Osteoblast (primary cell): ENCODE data around the gene DPH5. TPM values are rescaled to one million over a fixed set of nuclear protein-coding genes. Genes with fewer than 3 reads are reported as not detected.

Source experiments
- DNase-seq: peaks from one replicate; pipeline ENCODE4 v3.0.0; 2011; ENCODE audit warnings: low spot score, mixed read lengths; ENCODE audit not compliant: insufficient read length; ENCODE audit errors: missing footprints
- H2AFZ ChIP-seq: 2 replicates; pipeline ENCODE4 v1.6.0; 2011; ENCODE audit warnings: mild to moderate bottlenecking, low read length
- H3K27ac ChIP-seq: 2 replicates; pipeline ENCODE4 v1.5.1; 2011; ENCODE audit warnings: mild to moderate bottlenecking, low read depth, low read length, moderate library complexity
- H3K27me3 ChIP-seq: 2 replicates; pipeline ENCODE4 v1.6.0; 2012; ENCODE audit warnings: mild to moderate bottlenecking, control low read depth, inconsistent platforms, low read length, moderate library complexity; ENCODE audit not compliant: insufficient read depth
- H3K36me3 ChIP-seq: 2 replicates; pipeline ENCODE4 v1.5.1; 2011; ENCODE audit warnings: mild to moderate bottlenecking, low read length, control low read depth, moderate library complexity; ENCODE audit not compliant: insufficient read depth
- H3K4me1 ChIP-seq: 2 replicates; pipeline ENCODE4 v1.5.1; 2011; ENCODE audit warnings: mild to moderate bottlenecking, low read length, control low read depth, moderate library complexity; ENCODE audit not compliant: insufficient read depth
- H3K4me2 ChIP-seq: 2 replicates; pipeline ENCODE4 v1.6.0; 2011; ENCODE audit warnings: mild to moderate bottlenecking, low read length; ENCODE audit not compliant: insufficient read depth
- H3K4me3 ChIP-seq: fragments of 200-600 bp; sonication (generic); 3 replicates; pipeline ENCODE4 v1.5.1; 2012; ENCODE audit warnings: mild to moderate bottlenecking, low read length, inconsistent platforms; ENCODE audit not compliant: insufficient read depth
- H3K79me2 ChIP-seq: 2 replicates; pipeline ENCODE4 v1.6.0; 2012; ENCODE audit warnings: mild to moderate bottlenecking, low read length, control low read depth, inconsistent platforms; ENCODE audit not compliant: insufficient read depth
- H3K9me3 ChIP-seq: 2 replicates; pipeline ENCODE4 v1.5.1; 2011; ENCODE audit warnings: low read depth, low read length, control low read depth
- H4K20me1 ChIP-seq: 2 replicates; pipeline ENCODE4 v1.6.0; 2012; ENCODE audit warnings: mild to moderate bottlenecking, low read length, control low read depth; ENCODE audit not compliant: insufficient read depth
- CTCF ChIP-seq: IDR thresholded peaks from 2 replicates; pipeline ENCODE4 v1.5.1; 2011; ENCODE audit warnings: mild to moderate bottlenecking, low read depth, low read length, moderate library complexity; ENCODE audit errors: extremely low read depth
- total RNA-seq: library from RNA; depleted of rRNA; stranded (reverse); fragments of >200 nt; gene quantifications from 2 replicates; pipeline ENCODE4 v1.2.3, GENCODE V29; 2012

Gene DPH5
- total RNA-seq, 1 donor = 33.3 TPM

- Histone ChIP-seq H3K9me3 (no peaks in the 10 kb centered on the region), H3K36me3 (peaks cover 16% of the 10 kb centered on the region), H3K4me1 (no peaks in the 10 kb centered on the region), H3K4me2 (no peak overlapping the region), H3K27me3 (no peaks in the 10 kb centered on the region), H3K4me3 (no peak overlapping the region), H4K20me1 (no peaks in the 10 kb centered on the region), H3K79me2 (peaks cover 15% of the 10 kb centered on the region), H2AFZ (no peak overlapping the region), H3K27ac (no peak overlapping the region)
- no peak for TF ChIP-seq CTCF
- no peak for DNase-seq
These were observed 82.1 kb downstream of the DPH5 start for GRCh38 chr1:100943533-100943932.

- peaks cover 15% of the 10 kb centered on the region for H3K79me2 ChIP-seq
- DNase-seq = no peak
- no peaks in the 10 kb centered on the region for H3K9me3 ChIP-seq
- no peak overlapping the region for H3K4me2 ChIP-seq
- no peaks in the 10 kb centered on the region for H3K4me1 ChIP-seq
- H4K20me1 ChIP-seq = no peaks in the 10 kb centered on the region
- H3K27ac ChIP-seq = no peak overlapping the region
- no peak overlapping the region for H3K4me3 ChIP-seq
- no peaks in the 10 kb centered on the region for H3K27me3 ChIP-seq
- no peak overlapping the region for H2AFZ ChIP-seq
- H3K36me3 ChIP-seq = peaks cover 26% of the 10 kb centered on the region
- no peak for TF ChIP-seq CTCF
These were observed 83.1 kb downstream of the DPH5 start for GRCh38 chr1:100942304-100943046.

- no peaks in the 10 kb centered on the region for H3K4me1 ChIP-seq
- TF ChIP-seq CTCF = no peak
These were observed 83.9 kb downstream of the DPH5 start for GRCh38 chr1:100941580-100942216.

GRCh38 chr1:100941098-100941527, 84.5 kb downstream of the DPH5 start:
- H3K4me3 ChIP-seq = no peak overlapping the region
- no peak for DNase-seq
- H3K4me2 ChIP-seq = no peak overlapping the region
- peaks cover 9% of the 10 kb centered on the region for H3K79me2 ChIP-seq
- peaks cover 32% of the 10 kb centered on the region for H3K36me3 ChIP-seq
- H3K9me3 ChIP-seq = no peaks in the 10 kb centered on the region
- no peaks in the 10 kb centered on the region for H3K27me3 ChIP-seq
- no peak for TF ChIP-seq CTCF
- no peaks in the 10 kb centered on the region for H3K4me1 ChIP-seq
- H2AFZ ChIP-seq = no peak overlapping the region
- no peak overlapping the region for H3K27ac ChIP-seq
- no peaks in the 10 kb centered on the region for H4K20me1 ChIP-seq

More at GRCh38 chr1:100941580-100942216, 83.9 kb downstream of the DPH5 start:
- Histone ChIP-seq H3K4me3 (no peak overlapping the region), H3K4me2 (no peak overlapping the region), H3K79me2 (peaks cover 12% of the 10 kb centered on the region), H2AFZ (no peak overlapping the region), H3K9me3 (no peaks in the 10 kb centered on the region), H4K20me1 (no peaks in the 10 kb centered on the region), H3K27me3 (no peaks in the 10 kb centered on the region), H3K27ac (no peak overlapping the region), H3K36me3 (peaks cover 27% of the 10 kb centered on the region)
- DNase-seq = no peak

Other genes starting within 250 kb of the DPH5 start
- gene EXTL2, start 130.9 kb downstream of the DPH5 start, total RNA-seq = 36.2 and 42.1 TPM in 2 replicates
- gene SLC30A7, start 129.7 kb downstream of the DPH5 start, total RNA-seq = 69.8 and 86.3 TPM in 2 replicates
- 25.7 and 27.1 TPM in 2 replicates for gene S1PR1, start 211.2 kb upstream of the DPH5 start, total RNA-seq